ENCODE results near the gene NHEJ1. TPM values are rescaled to one million over a fixed set of nuclear protein-coding genes. Genes with fewer than 3 reads are reported as not detected.

NHEJ1 gene
- total RNA-seq (8.4 and 12.9 TPM in 2 replicates), polyA plus RNA-seq (7.7 and 9.4 TPM in 2 replicates)

- TF ChIP-seq CTCF (IDR thresholded peaks at IDR 0.05; ENCODE audit: low read depth, low read length), result peak; percentile 96
- H3K27ac ChIP-seq, result peak within 1 kb of the TSS; percentile 87
- DNase-seq (ENCODE audit: low read depth in 1 of 2, low spot score in 1 of 2), result peak; percentile 92 to 96
- peaks cover 4% of the 10 kb centered on the region for H3K4me1 ChIP-seq (ENCODE audit: low read depth)
- peak within 1 kb of the TSS; percentile 54 for H3K4me3 ChIP-seq
- no peaks in the 10 kb centered on the region for H3K9me3 ChIP-seq (ENCODE audit: low read depth)
- peaks cover 5% of the 10 kb centered on the region for H3K27me3 ChIP-seq
- H3K36me3 ChIP-seq, result peaks cover 3% of the 10 kb centered on the region
Measured at GRCh38 chr2:219160186-219161017, at the start of gene NHEJ1. Gene NHEJ1 (minus strand): TSS chr2:219160815. CDS start chr2:219158362, 2,453 bp downstream.

GRCh38 chr2:219209236-219210195, 48.9 kb upstream of the NHEJ1 start:
- H3K4me3 ChIP-seq, result no peak overlapping the region
- DNase-seq (ENCODE audit: low read depth in 1 of 2, low spot score in 1 of 2), result no peak
- no peak for TF ChIP-seq CTCF (IDR thresholded peaks at IDR 0.05; ENCODE audit: low read depth, low read length)
- H3K27me3 ChIP-seq, result no peaks in the 10 kb centered on the region
- H3K9me3 ChIP-seq (ENCODE audit: low read depth), result no peaks in the 10 kb centered on the region
- peaks cover 8% of the 10 kb centered on the region for H3K36me3 ChIP-seq
- H3K27ac ChIP-seq, result no peak overlapping the region
- no peaks in the 10 kb centered on the region for H3K4me1 ChIP-seq (ENCODE audit: low read depth)

- Histone ChIP-seq H3K27me3 (no peaks in the 10 kb centered on the region), H3K27ac (no peak overlapping the region), H3K4me1 (ENCODE audit: low read depth) (no peaks in the 10 kb centered on the region), H3K9me3 (ENCODE audit: low read depth) (no peaks in the 10 kb centered on the region), H3K36me3 (peaks cover 8% of the 10 kb centered on the region), H3K4me3 (no peak overlapping the region)
- DNase-seq (ENCODE audit: low read depth in 1 of 2, low spot score in 1 of 2), result peak in 1 of 2 donors; percentile 62
- TF ChIP-seq CTCF (IDR thresholded peaks at IDR 0.05; ENCODE audit: low read depth, low read length), result no peak
Measured at GRCh38 chr2:219207884-219208740, 47.5 kb upstream of the NHEJ1 start.

- no peak for TF ChIP-seq CTCF (IDR thresholded peaks at IDR 0.05; ENCODE audit: low read depth, low read length)
- Histone ChIP-seq H3K27me3 (no peaks in the 10 kb centered on the region), H3K9me3 (ENCODE audit: low read depth) (no peaks in the 10 kb centered on the region), H3K27ac (peak overlapping the region; percentile 86), H3K4me1 (ENCODE audit: low read depth) (no peaks in the 10 kb centered on the region), H3K4me3 (peak overlapping the region; percentile 69), H3K36me3 (peaks cover 8% of the 10 kb centered on the region)
- DNase-seq (ENCODE audit: low read depth in 1 of 2, low spot score in 1 of 2), result no peak
Measured at GRCh38 chr2:219207134-219207883, 46.7 kb upstream of the NHEJ1 start.
